B cell (primary cell): ENCODE measurements around the gene CREB3L1.

Source experiments
- EZH2 ChIP-seq: IDR thresholded peaks from 2 replicates; pipeline ENCODE4 v1.6.1; 2012; ENCODE audit warnings: borderline replicate concordance, low read depth, mild to moderate bottlenecking, moderate library complexity, low read length; ENCODE audit not compliant: insufficient read depth, poor library complexity, severe bottlenecking
- TF ChIP-seq, protein P1 (sequence below): fragments of 200-600 bp; IDR thresholded peaks from one replicate; pipeline ENCODE4 v1.8.0; 2022; ENCODE audit warnings: antibody characterized with exemption, mild to moderate bottlenecking

DNA sequence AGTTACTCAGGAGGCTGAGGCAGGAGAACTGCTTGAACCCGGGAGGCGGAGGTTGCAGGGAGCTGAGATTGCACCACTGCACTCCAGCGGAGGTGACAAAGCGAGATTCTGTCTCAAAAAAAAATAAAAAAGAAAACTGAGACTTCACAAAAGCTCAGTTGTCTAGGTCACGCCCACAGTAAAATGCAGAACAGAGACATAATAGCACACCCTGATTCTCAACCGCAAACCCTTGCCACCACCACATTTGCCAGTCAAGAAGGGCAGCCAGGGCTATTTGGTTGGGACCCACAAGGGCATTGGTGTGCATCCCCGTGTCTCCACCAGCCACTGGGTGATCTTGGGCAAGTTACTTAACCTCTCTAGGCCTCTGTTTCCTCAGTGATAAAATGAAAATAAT, 25.4 kb downstream of the CREB3L1 start:
- TF ChIP-seq, protein P1, sequence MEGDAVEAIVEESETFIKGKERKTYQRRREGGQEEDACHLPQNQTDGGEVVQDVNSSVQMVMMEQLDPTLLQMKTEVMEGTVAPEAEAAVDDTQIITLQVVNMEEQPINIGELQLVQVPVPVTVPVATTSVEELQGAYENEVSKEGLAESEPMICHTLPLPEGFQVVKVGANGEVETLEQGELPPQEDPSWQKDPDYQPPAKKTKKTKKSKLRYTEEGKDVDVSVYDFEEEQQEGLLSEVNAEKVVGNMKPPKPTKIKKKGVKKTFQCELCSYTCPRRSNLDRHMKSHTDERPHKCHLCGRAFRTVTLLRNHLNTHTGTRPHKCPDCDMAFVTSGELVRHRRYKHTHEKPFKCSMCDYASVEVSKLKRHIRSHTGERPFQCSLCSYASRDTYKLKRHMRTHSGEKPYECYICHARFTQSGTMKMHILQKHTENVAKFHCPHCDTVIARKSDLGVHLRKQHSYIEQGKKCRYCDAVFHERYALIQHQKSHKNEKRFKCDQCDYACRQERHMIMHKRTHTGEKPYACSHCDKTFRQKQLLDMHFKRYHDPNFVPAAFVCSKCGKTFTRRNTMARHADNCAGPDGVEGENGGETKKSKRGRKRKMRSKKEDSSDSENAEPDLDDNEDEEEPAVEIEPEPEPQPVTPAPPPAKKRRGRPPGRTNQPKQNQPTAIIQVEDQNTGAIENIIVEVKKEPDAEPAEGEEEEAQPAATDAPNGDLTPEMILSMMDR = no peak
- no peak for TF ChIP-seq EZH2
